ENCODE measurements around the gene METTL9. TPM values are rescaled to one million over a fixed set of nuclear protein-coding genes. Genes with fewer than 3 reads are reported as not detected.

The METTL9 gene
- total and polyA plus RNA-seq, 2 of the 13 experiments (the other 11 are each of a cell fraction or from before 2014, with no cell fraction given): 123 to 204 TPM

GRCh38 chr16:21685034-21685455, 85.7 kb downstream of the METTL9 start (continued):
- no peak for TF ChIP-seq ATF4 (CRISPR knock-in tag; IDR thresholded peaks at IDR 0.05)
- TF ChIP-seq MXD3 (CRISPR knock-in tag; IDR thresholded peaks at IDR 0.05): peak; percentile 64; the same call in 1 of the 2 replicates
- TF ChIP-seq CAMTA2 (CRISPR knock-in tag; IDR thresholded peaks at IDR 0.05; ENCODE audit: borderline replicate concordance): no peak
- no peak for TF ChIP-seq GLI4 (CRISPR knock-in tag; IDR thresholded peaks at IDR 0.05; ENCODE audit: borderline replicate concordance)
- no peak for TF ChIP-seq SATB2 (CRISPR knock-in tag; IDR thresholded peaks at IDR 0.05)
- TF ChIP-seq ZNF557 (CRISPR knock-in tag; IDR thresholded peaks at IDR 0.05): peak; percentile 68; the same call in 1 of the 2 replicates
- no peak for TF ChIP-seq PAXIP1 (CRISPR knock-in tag; conservative IDR thresholded peaks at IDR 0.05)
- no peak for TF ChIP-seq ZNF451 (CRISPR knock-in tag; IDR thresholded peaks at IDR 0.05)
- TF ChIP-seq ZNF263 (CRISPR knock-in tag; IDR thresholded peaks at IDR 0.05): no peak
- no peak for TF ChIP-seq CBX5 (CRISPR knock-in tag; IDR thresholded peaks at IDR 0.05; ENCODE audit: borderline replicate concordance)
- no peak for TF ChIP-seq ZKSCAN5 (CRISPR knock-in tag; IDR thresholded peaks at IDR 0.05)
- no peak for TF ChIP-seq ZNF572 (CRISPR knock-in tag; IDR thresholded peaks at IDR 0.05)
- TF ChIP-seq ZBTB4 (CRISPR knock-in tag; IDR thresholded peaks at IDR 0.05; ENCODE audit: borderline replicate concordance): no peak
- TF ChIP-seq GMEB1 (CRISPR knock-in tag; IDR thresholded peaks at IDR 0.05; ENCODE audit: borderline replicate concordance): no peak
- no peak for TF ChIP-seq ZNF136 (CRISPR knock-in tag; IDR thresholded peaks at IDR 0.05; ENCODE audit: low read depth)
- TF ChIP-seq MTF1 (CRISPR knock-in tag; IDR thresholded peaks at IDR 0.05): no peak
- peak; percentile 45; the same call in 1 of the 2 replicates for TF ChIP-seq ZBTB26 (CRISPR knock-in tag; IDR thresholded peaks at IDR 0.05; ENCODE audit: borderline replicate concordance)

All from HepG2 (cell line).